ENCODE data around the gene LMOD2.

Gene LMOD2

DNA sequence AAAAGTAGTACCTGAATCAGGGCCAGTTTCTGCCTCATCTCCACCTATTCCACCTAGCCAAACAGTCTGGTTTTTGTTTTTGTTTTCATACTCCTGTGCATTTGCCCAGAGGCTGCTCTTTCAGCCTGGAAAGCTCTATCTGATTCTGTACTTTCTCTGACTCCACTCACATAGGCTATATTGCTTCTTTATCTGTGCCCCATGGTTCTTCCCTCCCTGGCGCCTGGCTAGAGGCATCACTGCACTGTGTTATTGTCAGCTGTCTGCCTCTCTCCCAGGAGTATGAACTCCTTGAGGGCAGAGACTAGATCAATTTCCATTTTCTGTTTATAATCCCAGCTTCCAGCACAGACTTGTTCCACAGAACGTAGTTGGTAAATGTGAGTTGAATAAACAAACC lies 5.1 kb upstream of the LMOD2 start:
- H3K79me2 ChIP-seq (ENCODE audit: control insufficient read depth, low read length) = no peaks in the 10 kb centered on the region
- H3K9me3 ChIP-seq (ENCODE audit: control insufficient read depth, insufficient read depth, low read length) = no peaks in the 10 kb centered on the region
- H3K4me3 ChIP-seq (ENCODE audit: low read length) = no peak overlapping the region
- no peaks in the 10 kb centered on the region for H4K20me1 ChIP-seq (ENCODE audit: control insufficient read depth, insufficient read depth, low read depth, low read length)
- no peak overlapping the region for H3K27ac ChIP-seq (ENCODE audit: low read depth, low read length)
- H3K4me1 ChIP-seq (ENCODE audit: control insufficient read depth, low read length) = no peaks in the 10 kb centered on the region
- H3K27me3 ChIP-seq (ENCODE audit: control insufficient read depth, low read length) = peaks cover 3% of the 10 kb centered on the region; the same call in 1 of the 2 replicates
- TF ChIP-seq EZH2phosphoT487 (IDR thresholded peaks at IDR 0.05; ENCODE audit: borderline replicate concordance, low read length) = no peak
- TF ChIP-seq CTCF (IDR thresholded peaks at IDR 0.05; ENCODE audit: low read depth, low read length, poor library complexity, severe bottlenecking) = no peak
- no peaks in the 10 kb centered on the region for H3F3A ChIP-seq (ENCODE audit: control insufficient read depth, insufficient read depth)
- H3K36me3 ChIP-seq (ENCODE audit: control insufficient read depth, low read length) = no peaks in the 10 kb centered on the region
- no peak overlapping the region for H3K4me2 ChIP-seq (ENCODE audit: low read length)
- H3K9me2 ChIP-seq (replicated peaks; ENCODE audit: control insufficient read depth, low read length) = no peaks in the 10 kb centered on the region; the same call in 1 of the 2 replicates

- no peaks in the 10 kb centered on the region for H3K79me2 ChIP-seq (ENCODE audit: control insufficient read depth, low read length)
- no peaks in the 10 kb centered on the region for H3K9me3 ChIP-seq (ENCODE audit: control insufficient read depth, insufficient read depth, low read length)
- H3F3A ChIP-seq (ENCODE audit: control insufficient read depth, insufficient read depth) = no peaks in the 10 kb centered on the region
- no peak overlapping the region for H3K27ac ChIP-seq (ENCODE audit: low read depth, low read length)
- no peaks in the 10 kb centered on the region for H4K20me1 ChIP-seq (ENCODE audit: control insufficient read depth, insufficient read depth, low read depth, low read length)
- no peak overlapping the region for H3K4me3 ChIP-seq (ENCODE audit: low read length)
- no peaks in the 10 kb centered on the region for H3K4me1 ChIP-seq (ENCODE audit: control insufficient read depth, low read length)
- H3K9me2 ChIP-seq (replicated peaks; ENCODE audit: control insufficient read depth, low read length) = no peaks in the 10 kb centered on the region; the same call in 1 of the 2 replicates
- H3K4me2 ChIP-seq (ENCODE audit: low read length) = no peak overlapping the region
- peaks cover 3% of the 10 kb centered on the region; the same call in 1 of the 2 replicates for H3K27me3 ChIP-seq (ENCODE audit: control insufficient read depth, low read length)
- H3K36me3 ChIP-seq (ENCODE audit: control insufficient read depth, low read length) = no peaks in the 10 kb centered on the region
- TF ChIP-seq EZH2phosphoT487 (IDR thresholded peaks at IDR 0.05; ENCODE audit: borderline replicate concordance, low read length) (no peak), CTCF (IDR thresholded peaks at IDR 0.05; ENCODE audit: low read depth, low read length, poor library complexity, severe bottlenecking) (no peak)
Measured at GRCh38 chr7:123652406-123652805, 3.3 kb upstream of the LMOD2 start.

DNA sequence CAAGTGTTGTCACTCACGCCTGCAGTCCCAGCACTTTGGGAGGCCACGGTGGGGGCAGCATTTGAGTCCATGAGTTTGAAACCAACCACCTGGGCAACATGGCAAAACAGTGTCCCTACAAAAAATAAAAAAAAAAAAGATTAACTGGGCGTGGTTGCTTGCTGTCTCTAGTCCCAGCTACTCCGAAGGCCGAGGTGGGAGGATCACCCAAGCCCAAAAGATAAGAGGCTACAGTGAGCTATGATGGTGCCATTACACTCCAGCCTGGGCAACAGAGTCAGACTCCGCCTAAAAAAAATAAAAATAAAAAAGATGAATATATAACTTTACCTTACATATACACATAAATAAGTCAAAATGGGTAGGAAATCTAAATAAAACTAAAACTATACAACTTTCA lies 2.5 kb upstream of the LMOD2 start:
- Histone ChIP-seq H3K4me1 (ENCODE audit: control insufficient read depth, low read length) (no peaks in the 10 kb centered on the region), H3K27me3 (ENCODE audit: control insufficient read depth, low read length) (peaks cover 3% of the 10 kb centered on the region; the same call in 1 of the 2 replicates), H3K9me3 (ENCODE audit: control insufficient read depth, insufficient read depth, low read length) (no peaks in the 10 kb centered on the region), H3K27ac (ENCODE audit: low read depth, low read length) (no peak overlapping the region), H3K79me2 (ENCODE audit: control insufficient read depth, low read length) (no peaks in the 10 kb centered on the region), H3K4me3 (ENCODE audit: low read length) (no peak overlapping the region), H3K9me2 (replicated peaks; ENCODE audit: control insufficient read depth, low read length) (no peaks in the 10 kb centered on the region; the same call in 1 of the 2 replicates), H4K20me1 (ENCODE audit: control insufficient read depth, insufficient read depth, low read depth, low read length) (no peaks in the 10 kb centered on the region), H3K36me3 (ENCODE audit: control insufficient read depth, low read length) (no peaks in the 10 kb centered on the region), H3K4me2 (ENCODE audit: low read length) (no peak overlapping the region), H3F3A (ENCODE audit: control insufficient read depth, insufficient read depth) (no peaks in the 10 kb centered on the region)
- TF ChIP-seq CTCF (IDR thresholded peaks at IDR 0.05; ENCODE audit: low read depth, low read length, poor library complexity, severe bottlenecking) (no peak), EZH2phosphoT487 (IDR thresholded peaks at IDR 0.05; ENCODE audit: borderline replicate concordance, low read length) (no peak)

Data from DOHH2 (cell line).